ENCODE data around the gene TMPRSS4. TPM values are rescaled to one million over a fixed set of nuclear protein-coding genes. Genes with fewer than 3 reads are reported as not detected.

TMPRSS4 gene
- total RNA-seq, 1 experiment from 2014 or later = 1.5 TPM

- no peaks in the 10 kb centered on the region for H3K27me3 ChIP-seq (ENCODE audit: insufficient read depth, low read length)
- no peak for DNase-seq (ENCODE audit: low read depth, low spot score)
- H4K20me1 ChIP-seq (ENCODE audit: insufficient read depth) = no peaks in the 10 kb centered on the region
- H3K36me3 ChIP-seq (ENCODE audit: control insufficient read depth in 1 of 2, insufficient read depth in 2 of 2, low read length in 2 of 2) = no peaks in the 10 kb centered on the region
- TF ChIP-seq ATF3 (IDR thresholded peaks at IDR 0.05) (no peak), SRF (IDR thresholded peaks at IDR 0.05; ENCODE audit: low read depth) (no peak), ZBTB33 (IDR thresholded peaks at IDR 0.05; ENCODE audit: extremely low read depth, insufficient replicate concordance, low read length) (no peak), CEBPB (IDR thresholded peaks at IDR 0.05; ENCODE audit: low read depth) (no peak), SIN3A (IDR thresholded peaks at IDR 0.05; ENCODE audit: low read depth) (no peak), ELF1 (IDR thresholded peaks at IDR 0.05; ENCODE audit: borderline replicate concordance, low read depth) (no peak), ZFX (IDR thresholded peaks at IDR 0.05) (no peak), POLR2A (IDR thresholded peaks at IDR 0.05; ENCODE audit: borderline replicate concordance, extremely low read depth, insufficient read depth, insufficient read length) (no peak), EZH2phosphoT487 (IDR thresholded peaks at IDR 0.05; ENCODE audit: borderline replicate concordance) (no peak), SP1 (IDR thresholded peaks at IDR 0.05; ENCODE audit: low read depth) (no peak), POLR2AphosphoS5 (IDR thresholded peaks at IDR 0.05; ENCODE audit: low read depth, low read length) (no peak), CTCF (IDR thresholded peaks at IDR 0.05 in 2 of 3, conservative IDR thresholded peaks at IDR 0.05 in 1 of 3; ENCODE audit: borderline replicate concordance in 1 of 3, insufficient read depth in 1 of 3, low read depth in 2 of 3, low read length in 2 of 3) (no peak), EGR1 (IDR thresholded peaks at IDR 0.05; ENCODE audit: low read depth) (no peak), CBX3 (IDR thresholded peaks at IDR 0.05; ENCODE audit: low read depth) (no peak)
- intact Hi-C loops (cut with micrococcal nuclease) = no loop called here
- H3K27ac ChIP-seq (ENCODE audit: low read depth, low read length) = no peak overlapping the region
- no peak overlapping the region for H3K4me3 ChIP-seq (replicated peaks in 1 of 2; ENCODE audit: low read depth in 1 of 2, low read length in 2 of 2)
- H3K4me1 ChIP-seq (ENCODE audit: control insufficient read depth in 1 of 2, insufficient read depth in 2 of 2, low read length in 2 of 2) = peaks cover 0 to 13% of the 10 kb centered on the region in 2 experiments; a peak in 2 of 4 replicates
- no peaks in the 10 kb centered on the region for H3K79me2 ChIP-seq (ENCODE audit: insufficient read depth, low read length)
- ChIA-PET POLR2A (no interaction called here), RAD21 (ENCODE audit: low non-redundant PET in 1 of 2, low total read pairs in 2 of 2, uncharacterized antibody in 2 of 2, unreplicated experiment in 2 of 2) (no interaction called here), CTCF (no interaction called here)
- H3K9ac ChIP-seq (ENCODE audit: low read length) = no peak overlapping the region
- H3K9me3 ChIP-seq (ENCODE audit: control insufficient read depth in 1 of 2, insufficient read depth in 1 of 2, low read depth in 1 of 2, low read length in 2 of 2) = no peaks in the 10 kb centered on the region
- H3K9me2 ChIP-seq (ENCODE audit: insufficient read depth) = no peaks in the 10 kb centered on the region
- no peak for ATAC-seq
- no peak overlapping the region for H2AFZ ChIP-seq (ENCODE audit: low read depth, low read length, poor library complexity, severe bottlenecking)
- H3K4me2 ChIP-seq (ENCODE audit: low read length) = no peak overlapping the region
- BruUV-seq (replicated peaks) = no TSS peak
Measured at GRCh38 chr11:118056806-118057205, 20.1 kb upstream of the TMPRSS4 start.

All from HCT116 (cell line).